LNCaP clone FGC (cell line): Measurements from ENCODE around the gene SH2D3A.

Experiments
- DNase-seq: peaks from one replicate; pipeline ENCODE4 v3.0.0-alpha.2; 2011; ENCODE audit warnings: low read depth
- H3K4me3 ChIP-seq: 2 replicates; pipeline ENCODE4 v1.5.1; 2011; ENCODE audit warnings: mild to moderate bottlenecking, low read depth, low read length, control low read depth
- CTCF ChIP-seq: IDR thresholded peaks from 2 replicates; pipeline ENCODE4 v1.5.1; 2012; ENCODE audit warnings: mild to moderate bottlenecking; ENCODE audit not compliant: control insufficient read depth, insufficient read depth; ENCODE audit errors: extremely low read depth

SH2D3A gene

DNA sequence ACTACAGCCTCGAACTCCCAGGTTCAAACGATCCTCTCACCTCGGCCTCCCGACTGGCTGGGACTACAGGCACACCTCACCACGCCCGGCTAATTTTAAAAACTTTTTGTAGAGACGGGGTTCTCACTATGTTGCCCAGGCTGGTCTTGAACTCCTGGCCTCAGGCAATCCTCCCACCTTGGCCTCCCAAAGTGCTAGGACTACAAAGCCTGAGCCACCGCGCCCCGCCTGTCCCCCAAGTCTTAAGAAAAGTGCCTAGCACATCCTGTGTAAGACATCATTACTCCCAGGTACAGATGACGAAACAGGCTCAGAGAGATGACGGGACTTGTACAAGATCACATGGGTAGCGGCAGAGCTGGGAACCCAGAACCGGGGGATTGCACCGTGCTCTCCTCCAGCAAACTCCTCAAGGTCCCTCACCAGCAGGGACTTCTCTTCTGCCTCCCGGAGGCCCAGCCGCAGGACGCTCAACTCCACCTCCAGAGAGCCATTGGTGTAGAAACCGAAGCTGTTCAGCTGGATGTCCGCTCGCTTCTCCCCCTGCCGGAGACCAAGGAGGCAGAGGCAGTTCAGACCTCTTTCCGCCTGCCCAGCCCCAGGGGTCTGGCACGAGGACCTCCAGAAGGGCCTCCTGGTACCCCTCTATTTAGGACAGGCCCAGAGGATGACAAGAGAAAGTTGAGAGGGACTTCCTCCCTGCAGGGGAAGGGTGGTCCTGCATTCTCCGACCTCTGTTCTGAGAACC lies 30.9 kb downstream of the SH2D3A start:
- DNase-seq = no peak
- peak; percentile 45 for TF ChIP-seq CTCF
- H3K4me3 ChIP-seq = peak overlapping the region; percentile 97

- TF ChIP-seq CTCF = no peak
- H3K4me3 ChIP-seq = no peak overlapping the region; the same call in 1 of the 2 replicates
- no peak for DNase-seq
Measured at GRCh38 chr19:6735181-6735911, 31.9 kb downstream of the SH2D3A start.

GRCh38 chr19:6734096-6734696 lies 33.0 kb downstream of the SH2D3A start:
- TF ChIP-seq CTCF = no peak
- H3K4me3 ChIP-seq = no peak overlapping the region
- DNase-seq = no peak

- DNase-seq = no peak
- H3K4me3 ChIP-seq = no peak overlapping the region
- peak; percentile 27 for TF ChIP-seq CTCF
Measured at GRCh38 chr19:6733338-6734095, 33.7 kb downstream of the SH2D3A start.

DNA sequence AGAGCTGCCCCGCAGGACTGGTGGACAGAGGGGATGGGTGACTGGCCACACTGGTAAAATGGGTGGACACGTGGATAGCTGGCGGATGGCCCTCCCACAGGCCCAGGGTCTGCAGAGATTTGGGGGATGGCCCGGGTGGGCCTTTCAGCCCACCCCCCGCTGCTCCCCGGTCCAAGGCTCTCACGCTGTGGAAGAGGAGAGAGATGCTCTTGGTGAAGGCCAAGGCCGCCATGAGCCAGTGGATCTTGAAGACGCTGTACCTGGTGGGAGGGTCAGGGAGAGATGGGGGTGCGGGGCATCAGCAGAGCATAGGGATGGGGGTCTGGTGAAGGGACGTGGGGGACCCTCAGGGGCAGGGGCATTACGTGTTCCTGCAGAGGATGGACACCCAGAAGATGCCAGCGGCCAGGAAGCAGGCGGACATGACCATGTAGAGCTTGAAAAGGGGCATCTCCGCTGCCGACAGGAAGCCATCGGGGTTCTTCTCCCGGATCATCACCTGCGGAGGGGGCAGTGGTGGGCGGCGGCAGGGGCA lies 34.4 kb downstream of the SH2D3A start:
- H3K4me3 ChIP-seq = no peak overlapping the region
- no peak for TF ChIP-seq CTCF
- no peak for DNase-seq

- DNase-seq = no peak
- no peak for TF ChIP-seq CTCF
- H3K4me3 ChIP-seq = no peak overlapping the region
Measured at GRCh38 chr19:6731822-6732221, 35.4 kb downstream of the SH2D3A start.
